T-helper 2 cell (primary cell): ENCODE results near the gene CIT.

Source experiments
- DNase-seq, 5 experiments: peaks; one replicate each; pipeline versions ENCODE4 v3.0.0 to v3.0.0-alpha.2; 2012 to 2022

The CIT gene

DNA sequence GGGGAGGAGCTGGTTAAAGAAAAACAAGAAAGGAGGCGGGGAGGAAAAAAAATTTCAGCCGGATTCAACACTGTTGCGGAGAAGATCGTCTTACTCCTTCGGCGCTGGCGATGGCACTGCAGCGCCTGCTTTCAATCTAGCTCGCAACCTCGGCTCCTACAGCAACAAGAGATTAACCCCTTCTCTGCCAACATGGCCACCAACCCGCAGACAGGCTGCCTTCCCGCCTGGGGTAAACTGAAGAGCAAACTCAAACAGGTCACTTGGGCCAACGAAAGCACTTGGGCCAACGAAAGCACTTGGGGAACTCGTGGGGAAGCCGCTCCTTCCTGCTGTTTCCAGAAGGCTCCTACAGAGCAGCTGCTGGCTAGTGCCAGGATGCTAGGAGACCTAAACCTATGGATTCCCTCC, 73.7 kb downstream of the CIT start:
- no peak for DNase-seq

DNA sequence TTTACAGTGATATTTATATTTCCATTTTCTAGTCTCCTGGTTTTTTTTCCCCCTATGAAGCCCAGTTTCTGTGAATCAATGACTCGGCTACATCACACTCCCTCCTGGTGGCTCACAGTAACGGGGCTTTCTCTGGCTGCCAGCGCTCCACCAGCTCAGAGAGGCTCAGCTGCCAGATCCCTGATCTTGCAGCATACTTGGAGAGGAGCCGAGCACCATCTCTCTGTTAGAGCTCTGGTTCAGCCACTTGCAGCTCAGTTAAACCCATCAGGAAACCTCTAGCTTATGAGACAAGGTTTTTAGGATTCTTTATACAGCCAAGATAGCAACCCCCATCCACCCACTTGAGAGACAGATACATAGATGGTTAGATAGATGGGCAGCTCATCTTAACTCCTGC, 74.6 kb downstream of the CIT start:
- DNase-seq: no peak

DNA sequence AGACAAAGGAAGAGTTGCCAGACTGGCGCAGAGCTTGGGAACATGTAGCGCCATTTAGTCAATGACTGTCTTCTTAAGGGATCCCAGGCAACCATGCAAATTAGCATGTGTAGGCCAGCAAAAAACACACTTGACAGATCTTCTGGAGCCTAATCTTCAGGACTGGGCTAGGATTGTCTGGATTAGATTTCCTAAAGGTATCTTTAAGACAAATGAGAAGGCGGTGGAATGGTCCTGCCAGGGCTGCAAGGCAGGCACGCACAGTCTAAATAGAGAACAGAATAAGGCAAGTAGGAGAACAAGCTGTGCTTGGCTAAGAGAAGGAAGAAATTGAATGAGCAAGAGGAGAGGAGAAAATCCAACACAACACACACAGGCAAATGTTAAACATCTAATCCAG, 80.0 kb downstream of the CIT start:
- DNase-seq: no peak

DNA sequence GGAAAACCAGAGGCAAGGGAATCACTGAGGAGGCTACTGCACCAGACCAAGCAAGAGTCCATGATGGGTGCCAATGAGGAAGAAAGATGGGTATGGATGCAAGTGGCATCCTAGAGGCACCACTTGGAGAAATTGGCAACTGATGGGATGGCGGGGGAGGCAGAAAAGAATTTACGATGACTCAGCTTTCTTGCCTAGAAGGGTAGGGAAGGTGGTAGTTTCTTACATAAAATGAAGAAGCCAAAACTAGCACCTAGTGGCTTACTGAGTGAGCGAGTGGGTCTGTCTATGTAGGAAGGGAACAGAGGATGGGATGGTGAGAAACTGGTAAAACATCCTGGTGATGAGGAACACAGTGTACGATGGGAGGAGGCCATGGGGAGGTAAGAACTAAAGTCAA, 80.8 kb downstream of the CIT start:
- DNase-seq: no peak

DNA sequence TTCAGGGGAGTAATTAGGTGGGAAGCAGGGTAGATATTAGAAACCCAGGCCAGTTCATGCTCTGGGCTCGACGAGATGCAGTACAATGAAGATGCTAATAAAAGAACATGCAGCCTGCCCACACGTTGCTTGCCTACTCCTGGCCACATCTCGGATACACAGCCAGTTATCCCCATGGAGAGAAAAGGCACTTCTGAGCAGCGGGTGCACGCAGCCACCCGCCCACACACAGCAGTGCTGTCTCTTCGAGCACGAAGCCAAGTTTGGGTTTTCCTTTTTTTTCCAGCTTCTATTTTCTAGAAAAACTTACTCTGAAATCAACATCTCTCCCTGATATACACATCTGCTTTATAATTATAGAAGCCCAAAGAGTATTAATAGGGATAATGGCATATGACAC, 85.7 kb downstream of the CIT start:
- no peak for DNase-seq

DNA sequence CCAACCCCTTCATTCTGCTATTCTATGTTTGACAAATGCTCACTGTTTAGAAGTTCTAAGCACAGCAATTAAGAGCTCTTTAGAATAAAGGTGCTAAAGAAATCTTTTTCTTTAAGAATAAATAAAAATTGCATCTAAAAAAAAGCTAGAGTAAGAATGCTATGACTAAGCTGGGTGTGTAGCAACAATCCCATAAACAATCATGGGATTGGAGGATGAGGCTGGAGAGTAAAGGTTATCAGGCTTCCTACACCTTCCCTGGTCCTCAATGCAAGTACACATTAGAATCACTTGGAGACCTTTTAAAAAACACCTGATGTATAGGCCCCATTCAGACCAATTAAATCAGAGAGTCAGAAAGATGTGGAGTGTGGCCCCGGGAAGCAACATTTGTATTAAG, 88.3 kb downstream of the CIT start:
- no peak for DNase-seq

DNA sequence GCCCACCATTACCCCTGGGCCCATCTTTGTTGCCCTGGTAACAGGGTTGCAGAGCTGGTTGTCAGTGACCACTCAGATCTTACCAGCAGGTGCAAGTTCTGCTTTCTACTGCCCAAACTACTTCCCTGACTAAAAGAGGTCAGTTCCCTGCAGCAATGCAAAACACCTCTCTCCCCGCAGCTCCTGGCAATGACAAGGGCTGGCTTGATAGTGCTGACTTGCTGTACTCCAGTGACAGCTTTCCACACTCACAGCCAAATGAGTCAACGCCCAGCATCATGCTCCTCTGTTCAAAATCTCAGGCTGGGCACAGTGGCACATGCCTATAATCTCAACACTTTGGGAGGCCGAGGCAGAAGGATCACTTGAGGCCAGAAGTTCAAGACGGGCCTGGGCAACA, 90.6 kb downstream of the CIT start:
- no peak for DNase-seq

DNA sequence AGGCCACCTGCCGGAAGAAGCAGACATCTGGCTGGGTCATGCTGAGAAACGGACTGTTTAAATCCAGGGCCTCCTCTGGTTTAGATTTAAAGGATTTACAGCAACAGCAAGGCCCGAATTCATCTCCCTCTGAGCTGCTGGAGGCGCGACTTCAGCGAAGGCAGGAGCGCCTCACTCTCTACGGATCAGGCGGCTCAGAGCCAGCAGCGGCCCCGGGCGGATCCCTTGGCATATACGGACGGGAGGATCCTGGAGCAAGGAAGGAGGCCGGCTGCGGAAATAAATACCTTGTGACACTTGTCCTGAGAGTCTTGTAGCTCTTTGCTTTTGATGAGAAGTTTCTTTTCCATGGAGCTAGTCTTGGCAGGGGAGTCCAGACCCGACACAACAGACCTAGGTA, 92.4 kb downstream of the CIT start:
- no peak for DNase-seq

DNA sequence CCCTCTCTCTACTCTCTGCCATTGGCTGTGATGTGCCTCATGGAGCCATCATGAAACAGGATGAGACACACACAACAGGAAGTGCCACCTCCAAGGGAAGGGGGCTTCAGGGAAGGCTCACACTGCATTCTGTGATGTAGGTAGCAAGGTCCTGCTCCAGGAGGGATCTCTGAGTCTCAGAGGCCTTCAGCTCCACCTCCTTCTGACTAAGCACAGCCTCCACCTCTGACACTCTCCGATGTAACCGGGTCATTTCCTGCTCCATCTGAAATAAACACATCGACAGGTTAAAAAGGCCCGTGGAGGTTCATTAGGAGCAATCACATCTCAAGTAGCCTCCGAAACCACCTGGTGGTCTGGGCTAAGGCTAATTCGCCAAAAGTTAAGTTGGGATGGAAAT, 93.3 kb downstream of the CIT start:
- peak in 1 of 5 experiments; percentile 11 for DNase-seq

DNA sequence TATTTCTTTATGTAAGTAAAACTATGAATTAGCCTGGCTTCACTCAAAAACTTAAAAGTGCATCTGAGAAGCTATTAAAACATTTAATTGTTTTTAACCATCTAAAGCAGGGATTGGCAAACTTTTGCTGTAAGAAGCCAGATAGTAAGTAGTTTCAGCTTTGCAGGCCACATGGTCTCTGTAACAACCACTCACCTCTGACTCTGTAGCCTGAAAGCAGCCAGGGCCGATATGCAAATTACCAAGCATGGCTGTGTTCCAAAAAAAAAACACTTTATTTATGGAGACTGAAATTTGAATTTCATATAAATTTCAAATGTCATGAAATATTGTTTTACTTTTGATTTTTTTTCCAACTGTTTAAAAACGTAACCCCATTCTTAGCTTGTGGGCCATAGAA, 95.3 kb downstream of the CIT start:
- DNase-seq: no peak

DNA sequence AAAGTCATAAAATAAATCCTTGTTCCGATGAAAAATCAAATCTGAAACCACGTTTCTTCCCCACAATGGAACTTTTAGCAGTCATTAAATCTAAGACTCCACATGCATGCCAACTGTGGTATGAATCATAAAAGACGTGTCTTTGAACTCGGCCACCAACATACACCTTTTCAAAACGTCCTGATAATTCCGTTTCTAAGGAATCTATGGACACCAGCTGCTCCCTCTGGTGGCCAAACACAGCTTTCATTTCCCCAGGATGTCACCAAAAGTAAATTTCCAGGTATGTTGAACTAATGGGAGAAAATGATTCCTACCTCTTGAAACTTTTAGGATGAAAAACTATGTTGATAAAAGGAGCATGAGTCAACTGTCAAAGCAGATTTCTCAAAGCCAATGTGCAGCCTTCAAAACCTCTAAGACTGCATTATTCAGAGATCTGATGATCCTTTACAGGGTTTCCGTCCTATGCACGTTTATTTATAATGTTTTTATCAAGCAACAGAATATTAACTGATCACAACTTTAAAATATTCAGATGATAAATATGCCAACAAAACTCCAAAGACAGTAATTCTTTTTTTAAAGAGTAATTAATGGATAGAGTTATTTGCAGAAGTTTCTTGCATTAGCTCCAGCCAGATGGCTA, 96.2 kb downstream of the CIT start:
- no peak for DNase-seq

DNA sequence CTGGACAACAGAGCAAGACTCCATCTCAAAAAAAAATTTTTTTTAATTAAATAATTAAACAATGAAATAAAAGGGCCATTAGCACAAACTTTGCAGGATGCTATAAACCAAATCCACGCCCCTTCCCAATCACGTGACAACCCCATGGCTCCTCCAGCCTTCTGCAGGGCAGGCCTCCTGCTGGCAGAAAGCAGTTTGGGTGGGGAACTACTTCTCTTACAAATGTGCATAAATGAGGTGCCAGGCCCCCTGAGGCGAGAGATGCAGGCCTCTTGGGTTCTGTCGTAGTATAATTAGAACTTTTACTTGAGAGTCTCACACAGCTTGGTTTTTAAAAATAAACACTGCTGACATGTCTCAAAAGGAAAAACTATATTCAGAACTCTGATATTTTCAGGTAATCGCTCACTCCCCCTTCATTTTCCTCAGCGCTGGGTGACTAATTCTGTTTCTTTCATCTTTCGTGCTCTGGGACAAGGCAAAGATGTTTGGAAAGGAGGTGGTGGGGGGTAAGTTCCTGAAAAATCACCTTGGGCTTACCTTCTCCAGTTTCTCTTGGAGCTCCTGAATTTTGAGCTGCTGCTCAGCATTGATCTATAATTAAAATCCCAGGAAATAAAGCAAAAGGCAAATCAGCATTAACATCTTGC, 101.7 kb downstream of the CIT start:
- DNase-seq: no peak

DNA sequence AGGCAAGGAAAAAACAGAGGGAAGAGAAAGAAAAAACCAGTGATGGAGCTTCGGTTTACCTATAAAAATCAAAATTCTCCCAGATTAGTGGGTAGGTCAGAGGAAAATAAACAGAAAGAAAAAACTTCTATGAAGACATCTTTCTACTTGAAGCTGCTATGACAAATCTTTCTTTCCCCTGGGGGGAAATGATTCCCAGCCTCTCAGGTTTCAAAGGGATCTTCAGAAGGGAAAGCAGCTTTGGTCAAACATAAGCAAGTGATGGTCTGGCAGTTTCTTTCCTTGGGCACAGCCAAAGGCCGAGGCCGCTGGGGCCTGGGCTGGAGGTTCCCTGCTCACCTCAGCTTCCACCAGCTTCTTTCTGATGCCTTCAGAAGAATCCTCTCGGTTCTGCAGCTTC, 104.7 kb downstream of the CIT start:
- no peak for DNase-seq

DNA sequence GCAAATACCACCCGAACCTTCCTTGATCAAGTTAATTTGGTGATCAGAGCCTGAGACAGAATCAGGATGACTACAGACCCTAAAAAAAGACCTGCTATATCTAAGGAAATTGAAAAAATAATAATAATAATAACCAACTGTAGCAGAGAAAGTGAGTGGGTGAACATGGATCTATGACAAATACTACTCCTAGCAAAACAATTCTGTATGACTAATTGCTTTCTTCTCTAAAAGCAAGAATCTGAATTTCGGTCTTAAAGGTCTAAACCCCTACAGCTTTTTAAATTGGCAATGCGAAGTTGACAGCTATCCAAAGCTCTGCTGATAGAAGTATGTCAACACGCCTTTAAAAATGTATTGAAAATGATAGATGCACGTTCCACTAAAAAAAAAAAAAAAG, 107.0 kb downstream of the CIT start:
- DNase-seq: no peak

DNA sequence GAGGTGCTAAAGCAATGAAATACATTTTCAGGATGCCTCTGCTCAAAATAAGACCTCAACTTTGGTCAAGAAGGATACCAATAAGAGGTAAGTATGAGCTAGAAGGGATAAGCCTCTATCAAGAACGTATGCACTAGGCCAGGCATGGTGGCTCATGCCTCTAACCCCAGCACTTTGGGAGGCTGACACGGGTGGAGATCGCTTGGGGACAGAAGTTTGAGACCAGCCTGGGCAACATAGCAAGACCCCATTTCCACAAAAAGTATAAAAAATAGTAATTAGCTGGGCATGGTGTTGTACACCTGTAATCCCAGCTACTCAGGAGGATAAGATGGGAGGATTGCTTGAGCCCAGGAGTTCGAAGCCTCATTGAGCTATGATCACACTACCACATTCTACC, 114.5 kb downstream of the CIT start:
- no peak for DNase-seq

DNA sequence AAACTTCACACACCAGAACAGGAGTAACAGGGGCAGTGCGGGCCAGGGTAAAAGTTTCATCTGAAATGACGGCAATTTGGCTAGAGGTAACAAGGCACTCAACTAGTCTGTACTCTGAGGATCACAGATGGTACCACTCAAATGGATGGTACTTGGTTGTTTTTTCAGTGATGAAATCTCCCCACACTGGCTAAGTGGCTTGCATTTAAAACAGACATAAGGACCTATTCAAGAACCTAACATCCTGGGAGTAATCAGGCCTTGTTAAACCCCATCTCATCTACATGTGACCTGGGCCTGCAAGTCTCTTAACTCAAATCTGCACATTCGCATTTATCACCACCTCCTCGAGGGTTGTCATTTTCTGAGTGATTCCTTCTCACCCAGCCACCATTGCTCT, 118.4 kb downstream of the CIT start:
- no peak for DNase-seq

DNA sequence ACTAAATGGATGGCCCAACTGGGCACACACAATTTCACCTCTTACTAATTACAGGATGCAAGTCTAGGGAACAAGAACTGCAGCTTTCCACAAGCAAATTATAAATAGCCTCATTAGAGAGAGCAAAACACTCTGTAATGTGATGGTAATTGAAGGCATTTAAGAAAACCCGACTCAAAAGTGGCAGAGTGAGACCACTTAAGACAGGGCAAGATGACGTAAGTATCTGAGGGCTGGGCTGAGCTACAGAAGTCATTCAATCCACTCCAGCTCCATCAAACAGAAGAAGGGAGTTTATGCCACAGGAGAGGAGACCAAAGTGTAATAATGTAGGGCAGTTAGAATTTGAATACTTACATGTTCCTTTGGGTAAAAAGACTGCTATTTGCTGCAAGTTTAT, 118.9 kb downstream of the CIT start:
- no peak for DNase-seq

DNA sequence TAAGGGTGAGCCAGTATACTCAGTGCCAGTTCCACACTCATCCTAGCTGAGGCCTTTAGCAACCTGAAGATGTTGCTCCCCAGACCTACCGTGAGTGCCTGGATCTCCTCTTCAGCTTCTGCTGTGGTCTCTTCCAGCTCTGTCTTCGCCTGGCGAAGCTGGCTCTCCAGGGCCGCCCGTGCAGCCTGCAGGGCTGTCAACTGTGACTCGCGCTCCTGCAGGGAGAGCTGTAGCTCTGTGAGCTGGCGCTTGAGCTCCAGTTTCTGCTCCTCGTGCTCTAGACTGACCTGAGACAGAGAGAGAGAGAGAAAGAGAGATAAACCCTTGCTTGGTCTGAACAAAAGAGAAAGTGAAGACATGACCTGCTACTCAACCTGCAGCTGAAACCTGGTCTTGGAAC, 125.2 kb downstream of the CIT start:
- DNase-seq: no peak

DNA sequence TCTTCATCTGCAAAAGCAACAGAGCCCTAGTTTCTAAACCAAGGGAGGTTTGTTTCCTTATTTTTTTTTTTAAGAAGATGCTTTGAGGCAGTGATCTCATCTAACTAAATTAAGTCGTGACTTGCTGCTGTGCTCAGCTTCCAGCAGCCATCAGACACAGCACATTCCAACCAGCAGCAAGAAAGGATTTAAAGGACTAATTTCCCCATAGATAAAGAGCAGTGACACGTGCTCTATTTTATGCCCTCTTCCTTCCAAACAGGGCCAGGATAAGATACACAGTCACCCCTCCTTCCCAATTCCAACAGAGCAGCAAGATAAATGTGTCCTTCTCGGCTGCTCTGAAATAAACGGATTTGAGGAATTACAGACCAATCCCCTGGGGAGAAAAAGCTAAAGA, 127.5 kb downstream of the CIT start:
- DNase-seq: no peak

DNA sequence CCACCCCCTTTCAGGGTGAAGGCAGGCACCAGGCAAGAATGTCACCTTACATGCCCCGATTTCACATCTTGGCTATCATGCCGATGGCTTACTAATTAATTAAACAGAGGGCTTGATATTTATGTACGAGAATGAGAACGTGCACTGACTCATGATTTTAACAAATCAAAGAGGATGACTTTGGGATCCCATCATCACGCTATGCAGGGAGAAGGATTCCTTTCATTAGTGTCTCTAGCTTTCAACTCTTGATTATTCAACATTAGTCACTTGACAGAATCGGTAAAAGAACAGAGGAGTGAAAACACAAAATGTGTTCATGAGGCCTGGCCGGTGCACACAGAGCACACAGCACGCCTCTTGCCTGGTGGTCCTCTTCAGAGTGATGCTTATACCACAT, 128.6 kb downstream of the CIT start:
- DNase-seq: no peak

DNA sequence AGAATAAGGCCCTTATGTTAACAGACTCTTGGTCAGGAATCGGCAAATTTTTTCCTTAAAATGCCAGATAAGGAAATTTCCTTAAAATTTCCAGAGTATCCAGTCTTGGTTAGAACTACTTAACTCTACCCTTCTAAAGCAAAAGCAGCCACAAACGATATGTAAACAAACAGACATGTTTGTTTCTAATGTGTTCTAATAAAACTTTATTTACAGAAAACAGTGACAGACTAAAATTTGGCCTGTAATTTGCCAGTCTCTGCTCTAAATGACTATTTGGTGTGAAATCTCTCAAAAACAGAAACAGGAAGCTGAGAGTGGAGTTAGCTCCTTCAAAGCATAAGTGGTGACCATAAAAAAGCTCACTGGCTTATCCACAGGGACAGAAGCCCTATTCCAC, 131.0 kb downstream of the CIT start:
- no peak for DNase-seq

DNA sequence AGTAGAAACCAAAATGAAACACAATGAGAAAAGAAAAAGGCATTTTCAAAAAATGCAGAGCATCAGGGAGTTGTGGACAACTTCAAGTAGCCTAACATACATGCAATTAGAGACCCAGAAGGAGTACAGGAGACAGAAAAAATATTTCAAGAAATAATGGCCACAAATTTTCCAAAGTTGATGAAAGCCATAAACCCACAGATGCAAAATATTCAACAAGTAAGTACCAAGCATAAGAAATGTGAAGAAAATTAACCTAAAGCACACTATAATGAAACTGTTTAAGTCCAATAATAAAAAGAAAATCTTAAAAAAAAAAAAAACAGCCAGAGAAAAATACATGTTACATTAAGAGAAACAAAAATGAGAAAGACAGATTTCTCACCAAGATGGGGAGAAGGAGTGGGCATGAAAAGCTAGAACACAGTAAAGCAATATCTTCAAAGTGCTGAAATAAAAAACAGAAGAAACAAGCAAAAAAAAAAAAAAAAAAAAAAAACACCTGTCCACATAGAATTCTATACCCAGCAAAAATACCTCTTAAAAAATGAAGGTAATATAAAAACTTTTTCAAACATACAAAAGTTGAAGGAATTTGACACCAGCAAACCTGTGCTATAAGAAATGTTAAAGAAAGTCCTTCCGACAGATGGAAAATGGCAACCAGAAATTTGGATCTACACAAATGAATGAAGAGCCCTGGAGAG, 132.1 kb downstream of the CIT start:
- DNase-seq: no peak

DNA sequence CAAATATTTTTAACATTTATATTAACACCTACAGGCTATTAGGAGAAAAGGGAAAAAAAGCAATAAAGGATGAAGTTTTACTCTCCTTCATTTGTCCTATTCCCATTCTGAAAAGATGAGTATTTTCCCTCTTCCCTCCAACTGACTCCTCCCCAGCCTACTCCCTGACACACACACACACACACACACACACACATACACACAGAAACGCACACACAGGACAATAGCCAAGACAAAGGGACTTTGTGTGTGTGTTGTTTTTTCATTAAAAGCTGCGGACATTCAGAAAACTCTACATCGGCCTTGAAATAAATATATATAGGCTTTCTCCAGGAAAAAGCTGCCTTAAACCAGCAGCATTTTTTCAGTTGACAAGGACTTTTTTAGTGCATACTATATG, 134.4 kb downstream of the CIT start:
- no peak for DNase-seq

DNA sequence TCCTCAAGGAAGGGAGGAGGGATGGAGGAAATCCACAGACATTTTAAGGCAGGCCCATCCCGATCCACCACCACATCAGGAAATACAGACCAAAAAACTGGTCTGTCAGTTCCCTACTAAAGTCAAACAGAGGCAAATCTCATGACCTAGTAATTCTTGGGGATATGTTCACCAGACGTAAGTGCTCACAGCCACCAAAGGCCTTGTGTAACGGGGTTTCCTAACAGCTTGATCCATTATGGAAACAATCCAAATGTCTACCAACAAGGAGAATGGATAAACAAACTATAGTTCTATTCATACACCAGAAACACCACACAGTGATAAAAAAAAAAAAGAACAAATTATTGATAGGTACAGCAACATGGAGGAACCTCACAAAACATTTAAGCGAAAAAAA, 136.3 kb downstream of the CIT start:
- DNase-seq: no peak

DNA sequence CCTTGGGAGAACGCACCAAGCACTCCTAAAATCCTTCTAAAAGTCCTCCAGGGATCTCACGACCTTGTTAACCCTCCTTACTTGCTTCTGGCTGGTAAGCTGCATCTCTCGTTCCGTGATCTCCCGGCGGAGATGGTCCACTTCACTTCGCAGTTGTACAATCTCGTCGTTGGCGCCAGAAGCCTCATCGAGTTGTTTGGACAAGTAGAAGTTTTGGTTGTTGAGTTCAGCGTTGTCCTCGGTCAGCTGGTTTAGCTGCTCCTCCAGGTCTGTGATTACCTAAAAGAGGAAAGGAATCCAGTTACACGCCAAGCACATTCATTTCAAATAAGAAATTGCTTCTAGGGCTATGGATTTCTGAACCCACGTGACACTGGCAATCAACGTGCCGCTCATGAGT, 142.0 kb downstream of the CIT start:
- no peak for DNase-seq
